B cell (primary cell): ENCODE measurements around the gene SLC35F3. TPM values are rescaled to one million over a fixed set of nuclear protein-coding genes. Genes with fewer than 3 reads are reported as not detected.

ENCODE experiments used
- ATAC-seq: fragments of 200-7000 bp; cut with Tn5 transposase; one replicate; pipeline ENCODE4 v1.10.0; 2021; ENCODE audit warnings: low read depth, mild to moderate bottlenecking, moderate number of reproducible peaks, moderate library complexity
- CTCF ChIA-PET: fragments of 350-600 bp; sonication (Branson Sonifier 250); formaldehyde crosslinking; loops from one replicate; lab custom pipeline; 2021; ENCODE audit warnings: antibody characterized with exemption, inconsistent platforms; lab: Charles Lee
- POLR2A ChIA-PET: fragments of 350-600 bp; sonication (Branson Sonifier 250); formaldehyde crosslinking; loops from one replicate; lab custom pipeline; 2021; ENCODE audit warnings: antibody characterized with exemption; lab: Charles Lee
- DNase-seq: peaks from one replicate; pipeline ENCODE4 v3.0.0; 2013
- H2AFZ ChIP-seq: 2 replicates; pipeline ENCODE4 v1.6.1; 2012; ENCODE audit warnings: mild to moderate bottlenecking, low read depth, low read length; ENCODE audit not compliant: insufficient read depth, poor library complexity, severe bottlenecking
- H3K27ac ChIP-seq, 2 donors: 1 replicate in 1 of 2; 2 replicates in 1 of 2; pipeline ENCODE4 v1.5.1; 2012 to 2013; ENCODE audit warnings: low read length in 2 of 2, mild to moderate bottlenecking in 2 of 2, moderate library complexity in 1 of 2
- H3K27me3 ChIP-seq, 4 experiments: fragments of 200-600 bp in 1 of 4; sonication (generic) in 1 of 4; replicated peaks in 1 of 4; 1 replicate in 2 of 4; 2 replicates in 2 of 4; pipeline versions ENCODE4 v1.6.1 to v1.7.0; 2013 to 2016; ENCODE audit warnings: low read length in 3 of 4, mild to moderate bottlenecking in 2 of 4, mixed read lengths in 1 of 4, moderate library complexity in 1 of 4; ENCODE audit not compliant: insufficient read depth in 4 of 4, control insufficient read depth in 3 of 4; ENCODE audit errors: control extremely low read depth in 1 of 4
- H3K36me3 ChIP-seq, 2 experiments: replicated peaks in 1 of 2; 1 replicate in 1 of 2; 2 replicates in 1 of 2; pipeline versions ENCODE4 v1.6.1 to v1.7.1; 2013; ENCODE audit warnings: low read length in 1 of 2; ENCODE audit not compliant: insufficient read depth in 2 of 2, control insufficient read depth in 1 of 2; ENCODE audit errors: control extremely low read depth in 1 of 2, extremely low read depth in 1 of 2
- H3K4me1 ChIP-seq, 2 donors: fragments of 200-600 bp in 1 of 2; sonication (generic) in 1 of 2; 1 replicate in 1 of 2; 2 replicates in 1 of 2; pipeline versions ENCODE4 v1.5.1 to v1.6.1; 2013 to 2017; ENCODE audit warnings: low read length in 2 of 2; ENCODE audit not compliant: control insufficient read depth in 2 of 2, insufficient read depth in 2 of 2
- H3K4me2 ChIP-seq: replicated peaks from 2 replicates; pipeline ENCODE3; 2012; ENCODE audit warnings: mild to moderate bottlenecking, low read depth, low read length; ENCODE audit not compliant: poor library complexity, severe bottlenecking
- H3K4me3 ChIP-seq, 5 experiments: fragments of 200-600 bp in 1 of 5; sonication (generic) in 1 of 5; 1 replicate in 3 of 5; 2 replicates in 2 of 5; pipeline versions ENCODE4 v1.5.1 to v1.7.0; 2011 to 2016; ENCODE audit warnings: low read length in 4 of 5, mild to moderate bottlenecking in 4 of 5, low read depth in 2 of 5, control low read depth in 1 of 5, moderate library complexity in 1 of 5; ENCODE audit not compliant: insufficient read depth in 1 of 5; ENCODE audit errors: control extremely low read depth in 1 of 5, extremely low read depth in 1 of 5
- H3K79me2 ChIP-seq: fragments of 200-600 bp; sonication (generic); one replicate; pipeline ENCODE4 v1.6.0; 2016; ENCODE audit warnings: low read length; ENCODE audit not compliant: control insufficient read depth, insufficient read depth
- H3K9ac ChIP-seq: fragments of 200-600 bp; sonication (generic); 2 replicates; pipeline ENCODE4 v1.6.1; 2017; ENCODE audit warnings: mild to moderate bottlenecking, low read length, moderate library complexity
- H3K9me3 ChIP-seq, 3 donors: one replicate each; pipeline versions ENCODE4 v1.6.1 to v1.7.1; 2013; ENCODE audit warnings: low read length in 2 of 3; ENCODE audit not compliant: control insufficient read depth in 2 of 3, insufficient read depth in 1 of 3; ENCODE audit errors: control extremely low read depth in 1 of 3
- H4K20me1 ChIP-seq: 2 replicates; pipeline ENCODE4 v1.6.0; 2012; ENCODE audit warnings: mild to moderate bottlenecking, low read length; ENCODE audit not compliant: insufficient read depth, control insufficient read depth, poor library complexity, severe bottlenecking
- H3K27ac Mint-ChIP-seq: one replicate; pipeline ENCODE4 v1.8.0; 2021; ENCODE audit warnings: mixed read lengths
- H3K27me3 Mint-ChIP-seq: one replicate; pipeline ENCODE4 v1.8.0; 2021; ENCODE audit warnings: mixed read lengths
- H3K4me1 Mint-ChIP-seq: one replicate; pipeline ENCODE4 v1.8.0; 2021; ENCODE audit warnings: mixed read lengths
- H3K4me3 Mint-ChIP-seq: one replicate; pipeline ENCODE4 v1.8.0; 2021; ENCODE audit warnings: mixed read lengths
- H3K9me3 Mint-ChIP-seq: one replicate; pipeline ENCODE4 v1.8.0; 2022; ENCODE audit warnings: mixed read lengths; ENCODE audit not compliant: insufficient read depth
- CTCF ChIP-seq: fragments of 200-600 bp; IDR thresholded peaks from one replicate; pipeline ENCODE4 v1.8.0; 2022; ENCODE audit warnings: antibody characterized with exemption, mild to moderate bottlenecking
- EZH2 ChIP-seq: IDR thresholded peaks from 2 replicates; pipeline ENCODE4 v1.6.1; 2012; ENCODE audit warnings: borderline replicate concordance, low read depth, mild to moderate bottlenecking, moderate library complexity, low read length; ENCODE audit not compliant: insufficient read depth, poor library complexity, severe bottlenecking
- WGBS: methylation state at CpG from one replicate; pipeline ENCODE4 v1.1.5; 2013; ENCODE audit warnings: missing lambda C conversion rate; ENCODE audit not compliant: insufficient coverage; 5-methylcytosine and 5-hydroxymethylcytosine counted together
- intact Hi-C: fragments of 100-400 bp; cut with micrococcal nuclease; formaldehyde crosslinking; loops from one replicate; pipeline ENCODE4 v1.10.0; 2022
- polyA plus RNA-seq: library from polyadenylated mRNA; depleted of rRNA; stranded (reverse); fragments of >200 nt; gene quantifications from 2 replicates; pipeline ENCODE4 v1.2.3, GENCODE V29; 2012
- total RNA-seq, 2 donors: library from RNA; stranded (reverse); fragments of 120-200 nt in 1 of 2; gene quantifications; 1 replicate in 1 of 2; 2 replicates in 1 of 2; pipeline versions ENCODE4 v1.2.3 to v1.2.4, GENCODE V29; 2013 to 2022

The SLC35F3 gene
- total and polyA plus RNA-seq, 2 donors (not counting 1 experiment from before 2014, with no cell fraction given) = not detected

DNA sequence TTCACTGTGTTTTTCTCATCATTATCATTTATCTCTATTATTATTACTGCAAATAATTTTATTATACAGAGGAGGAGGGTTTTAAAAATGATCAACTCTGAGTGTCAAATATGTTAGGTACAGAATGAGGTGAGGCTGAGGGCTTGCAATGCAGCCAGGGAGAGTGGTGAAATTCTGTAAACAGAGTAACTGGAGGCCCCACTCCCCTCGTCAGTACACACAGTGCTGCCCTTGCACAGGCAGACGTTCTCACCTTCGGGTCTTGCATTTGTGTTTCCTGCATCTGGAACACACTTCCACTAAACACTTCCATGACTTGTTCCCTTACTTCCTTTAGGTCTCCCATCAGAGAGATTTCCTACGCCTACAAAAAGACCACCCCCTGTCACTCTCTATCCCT lies 444.5 kb downstream of the SLC35F3 start:
- no peak overlapping the region for H3K9ac ChIP-seq
- POLR2A ChIA-PET = no interaction called here
- H2AFZ ChIP-seq = no peak overlapping the region
- H3K4me2 ChIP-seq = no peak overlapping the region
- CTCF ChIA-PET = no interaction called here
- peaks cover 0 to 11% (median 3%) of the 10 kb centered on the region in 4 experiments for H3K27me3 ChIP-seq
- H3K79me2 ChIP-seq = no peaks in the 10 kb centered on the region
- H3K27me3 Mint-ChIP-seq = peaks cover 34% of the 10 kb centered on the region
- DNase-seq (no peak), ATAC-seq (no peak)
- H3K27ac ChIP-seq = no peak overlapping the region
- no peaks in the 10 kb centered on the region for H4K20me1 ChIP-seq
- no peak overlapping the region for H3K27ac Mint-ChIP-seq
- no peaks in the 10 kb centered on the region for H3K4me1 Mint-ChIP-seq
- TF ChIP-seq CTCF (no peak), EZH2 (no peak)
- H3K36me3 ChIP-seq = no peaks in the 10 kb centered on the region
- peaks cover 0 to 3% (median 2%) of the 10 kb centered on the region in 3 donors for H3K9me3 ChIP-seq
- no peak overlapping the region for H3K4me3 ChIP-seq
- H3K4me3 Mint-ChIP-seq = no peak overlapping the region
- H3K9me3 Mint-ChIP-seq = no peaks in the 10 kb centered on the region
- intact Hi-C loops = no loop called here
- WGBS = 86% methylated on average over 3 of the region's 4 CpGs
- no peaks in the 10 kb centered on the region for H3K4me1 ChIP-seq

GRCh38 chr1:234355782-234356510 lies 451.5 kb downstream of the SLC35F3 start:
- intact Hi-C loops = no loop called here
- peaks cover 0 to 3% (median 2%) of the 10 kb centered on the region in 3 donors for H3K9me3 ChIP-seq
- TF ChIP-seq CTCF (no peak), EZH2 (no peak)
- no peaks in the 10 kb centered on the region for H4K20me1 ChIP-seq
- Mint-ChIP-seq H3K4me3 (peak overlapping the region; percentile 12), H3K27me3 (peaks cover 23% of the 10 kb centered on the region), H3K27ac (peak overlapping the region; percentile 44), H3K9me3 (no peaks in the 10 kb centered on the region), H3K4me1 (no peaks in the 10 kb centered on the region)
- no peak for DNase-seq
- H3K79me2 ChIP-seq = no peaks in the 10 kb centered on the region
- no peak overlapping the region for H3K27ac ChIP-seq
- no peaks in the 10 kb centered on the region for H3K36me3 ChIP-seq
- H3K4me2 ChIP-seq = peak overlapping the region; percentile 62
- H3K4me1 ChIP-seq = peaks cover 0 to 4% of the 10 kb centered on the region in 2 donors
- peaks cover 0 to 5% (median 0%) of the 10 kb centered on the region in 4 experiments for H3K27me3 ChIP-seq
- no peak overlapping the region for H3K4me3 ChIP-seq
- no peak for ATAC-seq
- no CpG with 5 or more reads among the region's 3 CpGs for WGBS
- ChIA-PET CTCF (interaction anchor here (1.1 kb wide), 1 partner anchor 20 kb away, joined by 3 read pairs; no protein-coding TSS in a partner anchor), POLR2A (interaction anchor here (1.2 kb wide), 1 partner anchor 17 kb away, joined by 5 read pairs; the partner anchor contains the start of gene COA6)
- no peak overlapping the region for H3K9ac ChIP-seq
- H2AFZ ChIP-seq = peak overlapping the region; percentile 67
